ENCODE data around the gene UGT1A9.

UGT1A9 gene

GRCh38 chr2:233803292-233803911 is 131.7 kb downstream of the UGT1A9 start:
- Histone ChIP-seq H3K9me3 (ENCODE audit: insufficient read depth, low read depth, low read length) (peaks cover 11% of the 10 kb centered on the region), H2BK5ac (ENCODE audit: low read depth, low read length, poor library complexity) (no peak overlapping the region), H3K18ac (ENCODE audit: low read length) (no peak overlapping the region), H3K79me2 (ENCODE audit: control insufficient read depth, insufficient read depth, low read length, poor library complexity) (no peaks in the 10 kb centered on the region), H3K23ac (ENCODE audit: low read length) (no peak overlapping the region), H2BK120ac (ENCODE audit: insufficient read depth, low read length, poor library complexity) (no peak overlapping the region), H2AK5ac (ENCODE audit: low read length) (no peak overlapping the region), H2BK12ac (ENCODE audit: low read length) (no peak overlapping the region), H3K27me3 (ENCODE audit: insufficient read depth, low read length) (no peaks in the 10 kb centered on the region), H3K4me2 (ENCODE audit: low read length) (no peak overlapping the region), H3K4me1 (ENCODE audit: control insufficient read depth in 1 of 2, insufficient read depth in 2 of 2, low read length in 2 of 2) (no peaks in the 10 kb centered on the region), H3K79me1 (ENCODE audit: low read length) (no peaks in the 10 kb centered on the region), H3K4ac (ENCODE audit: low read depth, low read length) (no peak overlapping the region), H2AFZ (ENCODE audit: insufficient read depth, low read length, poor library complexity) (no peak overlapping the region), H3K4me3 (ENCODE audit: low read depth, low read length) (no peak overlapping the region), H3K36me3 (ENCODE audit: control insufficient read depth in 1 of 2, insufficient read depth in 2 of 2, low read length in 2 of 2) (no peaks in the 10 kb centered on the region), H4K91ac (ENCODE audit: low read depth, low read length) (no peak overlapping the region), H4K8ac (ENCODE audit: low read depth, low read length) (no peak overlapping the region), H3K9ac (ENCODE audit: low read length) (no peak overlapping the region), H4K12ac (ENCODE audit: low read depth, low read length) (no peak overlapping the region), H3K14ac (ENCODE audit: low read length) (no peak overlapping the region), H3K27ac (ENCODE audit: low read depth, low read length) (no peak overlapping the region)
- no peak for DNase-seq
- no CpG with 5 or more reads among the region's 2 CpGs for WGBS (ENCODE audit: extremely low coverage, insufficient coverage, insufficient read length)

- WGBS (ENCODE audit: extremely low coverage, insufficient coverage, insufficient read length), result no CpG with 5 or more reads among the region's 8 CpGs
- Histone ChIP-seq H3K4ac (ENCODE audit: low read depth, low read length) (no peak overlapping the region), H3K4me1 (ENCODE audit: control insufficient read depth in 1 of 2, insufficient read depth in 2 of 2, low read length in 2 of 2) (no peaks in the 10 kb centered on the region), H2AFZ (ENCODE audit: insufficient read depth, low read length, poor library complexity) (no peak overlapping the region), H3K79me2 (ENCODE audit: control insufficient read depth, insufficient read depth, low read length, poor library complexity) (no peaks in the 10 kb centered on the region), H3K79me1 (ENCODE audit: low read length) (no peaks in the 10 kb centered on the region), H3K18ac (ENCODE audit: low read length) (no peak overlapping the region), H3K9me3 (ENCODE audit: insufficient read depth, low read depth, low read length) (peaks cover 13% of the 10 kb centered on the region), H2BK12ac (ENCODE audit: low read length) (no peak overlapping the region), H3K4me3 (ENCODE audit: low read depth, low read length) (no peak overlapping the region), H3K9ac (ENCODE audit: low read length) (no peak overlapping the region), H3K14ac (ENCODE audit: low read length) (no peak overlapping the region), H4K8ac (ENCODE audit: low read depth, low read length) (no peak overlapping the region), H3K23ac (ENCODE audit: low read length) (no peak overlapping the region), H2AK5ac (ENCODE audit: low read length) (no peak overlapping the region), H4K12ac (ENCODE audit: low read depth, low read length) (no peak overlapping the region), H3K4me2 (ENCODE audit: low read length) (no peak overlapping the region), H4K91ac (ENCODE audit: low read depth, low read length) (no peak overlapping the region), H2BK5ac (ENCODE audit: low read depth, low read length, poor library complexity) (no peak overlapping the region), H3K36me3 (ENCODE audit: control insufficient read depth in 1 of 2, insufficient read depth in 2 of 2, low read length in 2 of 2) (no peaks in the 10 kb centered on the region), H2BK120ac (ENCODE audit: insufficient read depth, low read length, poor library complexity) (no peak overlapping the region), H3K27ac (ENCODE audit: low read depth, low read length) (no peak overlapping the region), H3K27me3 (ENCODE audit: insufficient read depth, low read length) (no peaks in the 10 kb centered on the region)
- no peak for DNase-seq
Measured at GRCh38 chr2:233803994-233804393, 132.3 kb downstream of the UGT1A9 start.

- WGBS (ENCODE audit: extremely low coverage, insufficient coverage, insufficient read length), result no CpG with 5 or more reads among the region's 12 CpGs
- Histone ChIP-seq H3K27ac (ENCODE audit: low read depth, low read length) (no peak overlapping the region), H2AK5ac (ENCODE audit: low read length) (no peak overlapping the region), H3K9me3 (ENCODE audit: insufficient read depth, low read depth, low read length) (peaks cover 14% of the 10 kb centered on the region), H4K8ac (ENCODE audit: low read depth, low read length) (no peak overlapping the region), H3K23ac (ENCODE audit: low read length) (no peak overlapping the region), H3K4me1 (ENCODE audit: control insufficient read depth in 1 of 2, insufficient read depth in 2 of 2, low read length in 2 of 2) (no peaks in the 10 kb centered on the region), H2BK12ac (ENCODE audit: low read length) (no peak overlapping the region), H3K4me3 (ENCODE audit: low read depth, low read length) (peak overlapping the region; percentile 0), H3K9ac (ENCODE audit: low read length) (no peak overlapping the region), H3K27me3 (ENCODE audit: insufficient read depth, low read length) (no peaks in the 10 kb centered on the region), H3K14ac (ENCODE audit: low read length) (no peak overlapping the region), H3K36me3 (ENCODE audit: control insufficient read depth in 1 of 2, insufficient read depth in 2 of 2, low read length in 2 of 2) (no peaks in the 10 kb centered on the region), H3K79me1 (ENCODE audit: low read length) (no peaks in the 10 kb centered on the region), H3K4ac (ENCODE audit: low read depth, low read length) (no peak overlapping the region), H3K4me2 (ENCODE audit: low read length) (no peak overlapping the region), H3K18ac (ENCODE audit: low read length) (no peak overlapping the region), H4K12ac (ENCODE audit: low read depth, low read length) (no peak overlapping the region), H2AFZ (ENCODE audit: insufficient read depth, low read length, poor library complexity) (no peak overlapping the region), H3K79me2 (ENCODE audit: control insufficient read depth, insufficient read depth, low read length, poor library complexity) (no peaks in the 10 kb centered on the region), H4K91ac (ENCODE audit: low read depth, low read length) (no peak overlapping the region), H2BK5ac (ENCODE audit: low read depth, low read length, poor library complexity) (no peak overlapping the region), H2BK120ac (ENCODE audit: insufficient read depth, low read length, poor library complexity) (no peak overlapping the region)
- peak in 1 of 2 donors; percentile 1 for DNase-seq
Measured at GRCh38 chr2:233807215-233807865, 135.6 kb downstream of the UGT1A9 start.

- no peaks in the 10 kb centered on the region for H3K79me1 ChIP-seq (ENCODE audit: low read length)
- no peak overlapping the region for H3K27ac ChIP-seq (ENCODE audit: low read depth, low read length)
- H3K4me3 ChIP-seq (ENCODE audit: low read depth, low read length), result no peak overlapping the region
- H3K27me3 ChIP-seq (ENCODE audit: insufficient read depth, low read length), result no peaks in the 10 kb centered on the region
- H3K14ac ChIP-seq (ENCODE audit: low read length), result no peak overlapping the region
- H3K9ac ChIP-seq (ENCODE audit: low read length), result no peak overlapping the region
- H3K36me3 ChIP-seq (ENCODE audit: control insufficient read depth in 1 of 2, insufficient read depth in 2 of 2, low read length in 2 of 2), result no peaks in the 10 kb centered on the region
- H3K4ac ChIP-seq (ENCODE audit: low read depth, low read length), result no peak overlapping the region
- no peak overlapping the region for H3K23ac ChIP-seq (ENCODE audit: low read length)
- no peak overlapping the region for H2BK12ac ChIP-seq (ENCODE audit: low read length)
- H4K8ac ChIP-seq (ENCODE audit: low read depth, low read length), result no peak overlapping the region
- H4K91ac ChIP-seq (ENCODE audit: low read depth, low read length), result no peak overlapping the region
- no peak overlapping the region for H4K12ac ChIP-seq (ENCODE audit: low read depth, low read length)
- H2BK120ac ChIP-seq (ENCODE audit: insufficient read depth, low read length, poor library complexity), result no peak overlapping the region
- H2AFZ ChIP-seq (ENCODE audit: insufficient read depth, low read length, poor library complexity), result no peak overlapping the region
- H3K9me3 ChIP-seq (ENCODE audit: insufficient read depth, low read depth, low read length), result peaks cover 14% of the 10 kb centered on the region
- no peak overlapping the region for H2AK5ac ChIP-seq (ENCODE audit: low read length)
- DNase-seq, result no peak
- WGBS (ENCODE audit: extremely low coverage, insufficient coverage, insufficient read length), result no CpG with 5 or more reads among the region's 10 CpGs
- H3K4me2 ChIP-seq (ENCODE audit: low read length), result no peak overlapping the region
- no peak overlapping the region for H2BK5ac ChIP-seq (ENCODE audit: low read depth, low read length, poor library complexity)
- H3K18ac ChIP-seq (ENCODE audit: low read length), result no peak overlapping the region
- no peaks in the 10 kb centered on the region for H3K79me2 ChIP-seq (ENCODE audit: control insufficient read depth, insufficient read depth, low read length, poor library complexity)
- H3K4me1 ChIP-seq (ENCODE audit: control insufficient read depth in 1 of 2, insufficient read depth in 2 of 2, low read length in 2 of 2), result no peaks in the 10 kb centered on the region
Measured at GRCh38 chr2:233807966-233808935, 136.6 kb downstream of the UGT1A9 start.
